GM18526 (cell line): ENCODE measurements around the gene ZNF787.

Source experiments
- POLR2A ChIP-seq: IDR thresholded peaks from 3 replicates; pipeline ENCODE4 v1.6.1; 2011; ENCODE audit not compliant: insufficient read length; ENCODE audit errors: extremely low read depth

The ZNF787 gene

DNA sequence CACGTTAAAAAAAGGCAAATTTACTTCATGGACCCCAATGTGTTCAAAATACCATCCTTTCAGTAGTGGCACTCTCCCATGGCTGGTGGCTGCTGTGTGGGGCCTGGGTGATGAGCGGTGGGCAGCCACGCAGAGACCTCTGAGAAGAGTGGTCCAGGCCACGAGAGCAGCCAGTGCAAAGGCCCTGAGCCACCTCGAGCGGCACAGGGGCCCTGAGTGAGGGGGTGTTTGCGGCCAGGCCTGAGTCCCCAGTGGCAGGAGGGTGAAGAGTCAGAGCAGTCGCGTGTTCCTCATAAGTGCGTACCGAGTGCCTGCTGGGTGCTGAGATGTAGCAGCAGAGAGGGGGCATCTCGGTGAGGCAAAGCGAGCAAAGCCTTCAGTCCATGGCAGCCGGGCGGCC lies 27.0 kb upstream of the ZNF787 start:
- TF ChIP-seq POLR2A, result no peak

- no peak for TF ChIP-seq POLR2A
Observed at GRCh38 chr19:56147307-56147706, 26.2 kb upstream of the ZNF787 start.

DNA sequence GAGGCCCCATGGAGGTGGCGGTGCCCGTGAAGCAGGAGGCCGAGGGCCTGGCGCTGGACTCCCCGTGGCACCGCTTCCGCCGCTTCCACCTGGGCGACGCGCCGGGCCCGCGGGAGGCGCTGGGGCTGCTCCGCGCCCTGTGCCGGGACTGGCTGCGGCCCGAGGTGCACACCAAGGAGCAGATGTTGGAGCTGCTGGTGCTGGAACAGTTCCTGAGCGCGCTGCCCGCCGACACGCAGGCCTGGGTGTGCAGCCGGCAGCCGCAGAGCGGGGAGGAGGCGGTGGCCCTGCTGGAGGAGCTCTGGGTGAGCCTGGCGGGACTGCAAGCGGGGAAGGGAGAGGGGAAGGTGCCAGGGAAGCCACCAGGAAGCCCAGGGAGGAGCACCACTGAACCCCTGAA lies 25.8 kb upstream of the ZNF787 start:
- no peak for TF ChIP-seq POLR2A

DNA sequence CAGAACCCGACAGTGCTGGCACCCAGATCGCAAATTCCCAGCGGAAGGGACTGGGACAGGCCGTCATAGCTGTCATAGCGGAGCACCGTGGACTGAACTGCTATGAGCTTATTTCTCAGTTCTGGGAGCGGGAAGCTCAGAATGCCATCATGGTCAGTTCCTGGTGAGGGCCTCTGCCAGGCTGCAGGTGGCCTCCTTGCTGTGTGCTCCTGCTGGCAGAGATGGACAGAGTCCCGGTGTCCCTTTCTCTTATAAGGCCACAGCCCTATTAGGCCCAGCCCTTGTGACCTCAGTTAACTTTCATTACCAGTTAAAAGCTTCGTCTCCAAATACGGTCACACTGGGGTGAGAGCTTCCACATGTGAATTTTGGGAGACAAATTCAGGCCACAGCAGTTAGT lies 24.6 kb upstream of the ZNF787 start:
- TF ChIP-seq POLR2A, result no peak

- no peak for TF ChIP-seq POLR2A
Observed at GRCh38 chr19:56144831-56145230, 23.7 kb upstream of the ZNF787 start.

DNA sequence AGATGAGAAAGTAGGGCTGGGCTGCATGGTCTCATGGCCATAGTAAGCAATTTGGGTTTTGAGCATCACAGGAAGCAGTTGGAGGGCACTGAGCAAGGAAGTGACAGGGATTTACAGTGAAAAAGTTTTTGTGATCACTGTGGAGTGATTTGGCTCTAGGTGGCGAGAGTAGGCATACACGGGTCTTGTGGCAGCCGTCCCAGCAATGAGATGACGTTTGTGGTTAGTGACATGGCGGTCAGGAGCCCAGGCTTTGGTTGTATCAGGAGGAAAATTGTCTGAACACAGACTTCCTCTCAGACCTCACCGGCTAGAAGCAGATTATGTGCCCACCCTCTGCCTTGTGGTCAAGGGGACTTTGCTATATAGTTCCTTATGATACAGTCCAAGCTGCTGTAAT lies 23.3 kb upstream of the ZNF787 start:
- TF ChIP-seq POLR2A, result no peak

DNA sequence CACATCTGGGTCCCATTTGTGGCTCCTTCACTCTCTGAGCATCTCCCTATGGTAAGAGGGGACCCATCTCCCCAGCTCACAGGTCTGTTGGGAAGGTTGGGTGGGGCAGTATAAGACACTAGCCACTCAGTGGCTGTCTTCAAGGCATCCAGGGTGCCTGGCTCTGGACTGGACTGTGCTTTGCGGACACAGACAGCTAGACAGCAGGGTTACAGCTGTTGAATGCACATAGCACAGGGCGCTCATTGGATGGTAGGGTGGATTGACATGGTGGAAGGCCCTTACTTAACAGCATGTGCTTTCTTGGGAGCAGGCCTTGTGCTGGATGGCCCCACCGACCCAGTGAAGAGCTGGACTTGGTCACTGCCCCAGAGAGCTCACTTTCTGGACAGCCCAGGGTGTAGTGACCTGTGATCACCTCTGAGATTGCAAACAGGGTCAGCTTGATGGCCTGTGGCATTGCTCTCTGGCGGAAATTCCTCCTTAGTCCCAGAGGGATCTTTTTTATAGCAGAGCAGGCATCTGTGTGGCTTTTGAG lies 21.9 kb upstream of the ZNF787 start:
- TF ChIP-seq POLR2A, result no peak

DNA sequence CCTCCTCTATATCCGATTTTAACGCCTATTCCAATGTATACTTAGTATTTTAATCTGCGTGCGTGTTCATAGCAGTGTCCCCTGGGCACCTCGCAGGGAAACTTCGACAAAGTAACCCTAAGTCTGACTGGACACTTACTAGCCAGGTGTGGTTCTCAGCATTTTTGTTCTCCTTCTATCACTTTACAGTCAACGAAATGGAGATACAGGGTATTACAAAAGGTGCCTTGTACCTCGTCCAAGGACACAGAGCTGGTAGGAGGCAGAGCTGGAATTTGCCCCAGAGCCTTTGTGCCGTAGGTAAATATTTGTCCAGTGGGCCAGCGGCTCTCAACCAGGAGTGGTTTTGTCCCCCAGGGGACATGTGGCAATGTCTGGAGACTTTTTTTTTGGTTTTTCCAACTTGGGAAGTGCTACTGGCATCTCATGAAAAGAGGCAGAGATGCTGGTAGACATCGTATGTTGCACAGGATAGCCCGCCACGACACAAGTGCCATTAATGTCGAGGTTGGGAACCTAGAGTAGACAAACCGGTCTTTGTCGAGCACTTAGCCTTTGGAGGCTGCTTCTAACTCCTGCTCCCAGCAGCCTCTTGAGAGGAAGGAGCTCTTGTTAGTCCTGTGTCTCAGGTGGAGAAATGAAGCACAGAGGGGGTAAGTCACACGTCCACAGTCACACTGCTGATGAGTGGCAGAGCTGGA lies 21.1 kb upstream of the ZNF787 start:
- no peak for TF ChIP-seq POLR2A

- TF ChIP-seq POLR2A, result no peak
Observed at GRCh38 chr19:56141417-56141993, 20.4 kb upstream of the ZNF787 start.

DNA sequence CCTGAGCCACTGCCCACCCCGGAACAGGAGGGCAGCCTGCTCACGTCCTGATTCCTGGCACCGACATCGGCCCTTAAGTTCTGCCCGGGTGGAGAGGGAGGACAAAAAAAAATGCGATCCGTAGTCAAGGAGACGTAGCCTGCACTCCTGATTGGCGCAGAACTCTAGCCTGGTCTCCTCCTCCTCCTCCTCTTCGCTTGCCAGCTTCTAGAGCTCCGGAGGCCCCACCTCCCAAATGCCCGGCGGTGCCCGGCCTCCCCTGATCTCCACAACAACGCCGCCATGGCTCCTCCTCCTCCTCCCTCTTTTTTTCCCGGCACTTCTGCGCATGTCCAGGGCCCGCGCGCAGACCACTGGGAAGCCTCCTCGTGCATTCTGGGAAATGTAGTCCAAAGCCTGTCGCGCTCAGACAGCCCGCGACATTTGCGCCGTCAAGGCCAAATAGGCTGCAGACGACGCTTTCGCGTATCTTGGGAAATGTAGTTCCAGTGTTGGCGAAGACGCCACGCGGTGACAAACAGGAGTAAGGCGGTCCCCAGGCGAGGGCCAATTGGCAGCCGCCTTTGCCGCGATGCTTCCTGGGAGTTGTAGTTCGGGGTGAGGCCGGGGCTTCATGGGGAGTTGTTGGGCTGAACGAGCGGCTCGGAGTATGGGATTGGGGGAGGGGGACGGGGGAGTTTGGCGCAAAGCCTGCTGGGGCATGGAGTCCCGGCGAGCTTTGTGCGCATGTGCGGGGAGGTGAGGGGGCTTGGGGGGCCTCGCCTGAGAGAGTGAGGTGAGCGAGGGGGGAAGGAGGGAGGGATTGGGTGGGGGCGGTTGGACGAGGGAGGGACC lies 19.7 kb upstream of the ZNF787 start, which contains the start of gene ZNF444:
Gene ZNF444 (plus strand): TSS at position 705 of the 834 bp plus-strand sequence. CDS start 5,625 bp downstream, outside the sequence.
- peak; percentile 59 for TF ChIP-seq POLR2A

GRCh38 chr19:56139847-56140582 lies 18.9 kb upstream of the ZNF787 start:
- no peak for TF ChIP-seq POLR2A

DNA sequence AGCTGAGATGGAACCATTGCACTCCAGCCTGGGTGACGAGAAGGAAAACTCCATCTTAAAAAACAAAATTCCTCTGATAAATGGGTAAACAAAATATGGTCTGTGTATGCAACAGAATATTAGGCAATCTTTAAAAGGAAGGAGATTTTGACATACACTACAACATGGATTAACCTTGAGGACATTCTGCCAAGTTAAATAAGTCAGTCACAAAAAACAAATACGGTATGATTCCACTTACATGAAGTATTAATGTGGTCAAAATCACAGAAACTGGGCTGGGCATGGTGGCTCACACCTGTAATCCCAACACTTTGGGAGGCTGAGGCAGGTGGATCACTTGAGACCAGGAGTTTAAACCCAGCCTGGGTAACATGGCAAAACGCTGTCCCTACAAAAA lies 17.0 kb upstream of the ZNF787 start:
- TF ChIP-seq POLR2A, result no peak

DNA sequence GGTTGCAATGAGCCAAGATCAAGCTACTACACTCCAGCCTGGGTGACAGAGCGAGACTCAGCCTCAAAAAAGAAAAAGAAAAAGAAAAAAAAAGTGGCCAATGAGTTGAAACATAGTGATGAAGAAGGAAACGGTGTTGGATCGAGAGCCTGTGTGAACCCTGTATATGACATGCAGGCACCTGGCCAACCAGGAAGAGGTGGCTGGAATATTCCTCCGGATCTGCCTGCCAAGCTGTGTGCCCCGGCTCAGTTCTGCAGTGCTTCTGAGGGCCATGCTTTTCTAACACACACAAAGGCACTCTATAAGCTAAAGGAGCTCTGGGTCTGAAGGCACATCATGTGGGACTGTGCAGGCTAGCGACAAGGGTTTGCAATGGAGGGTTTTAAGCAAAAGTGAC lies 16.3 kb upstream of the ZNF787 start:
- TF ChIP-seq POLR2A, result no peak

GRCh38 chr19:56136362-56136761 lies 15.3 kb upstream of the ZNF787 start:
- no peak for TF ChIP-seq POLR2A

GRCh38 chr19:56134654-56134921 lies 13.5 kb upstream of the ZNF787 start:
- TF ChIP-seq POLR2A, result no peak
